ENCODE data around the gene DELE1.

DNA sequence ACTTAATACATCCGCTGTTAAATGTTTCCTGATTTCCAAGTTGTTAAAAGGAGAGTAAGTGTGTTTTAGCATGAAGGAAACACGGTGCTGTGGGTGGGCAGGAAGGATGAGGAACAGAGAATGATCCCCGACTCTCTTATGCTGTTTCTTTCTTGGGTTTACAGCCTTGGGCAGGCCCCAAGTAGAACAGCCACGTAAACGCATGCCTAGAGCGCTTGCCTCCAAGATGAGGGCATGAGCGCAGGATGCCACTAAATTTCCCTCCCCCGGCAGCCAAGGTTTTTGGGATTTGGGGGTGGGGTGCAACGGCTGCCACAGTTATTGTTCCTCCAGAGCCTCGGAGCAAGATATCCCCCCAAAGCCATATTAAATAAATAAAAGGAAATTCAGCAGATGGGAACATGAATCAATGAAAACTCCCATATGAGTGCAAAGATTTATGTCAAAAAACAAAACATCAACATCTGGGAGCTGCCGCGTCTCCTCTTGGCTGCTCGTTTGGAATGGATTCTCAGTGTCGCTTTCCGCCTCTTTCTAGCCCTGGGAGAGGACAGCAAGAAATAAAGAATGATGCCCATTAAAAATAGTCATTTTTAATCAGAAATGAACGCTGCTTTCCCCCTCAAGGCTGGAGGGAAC lies 10.0 kb upstream of the DELE1 start:
- no peak for TF ChIP-seq SIN3A (IDR thresholded peaks at IDR 0.05; ENCODE audit: borderline replicate concordance, insufficient read depth, low read length)
- TF ChIP-seq POLR2AphosphoS5 (IDR thresholded peaks at IDR 0.05; ENCODE audit: low read depth, low read length) = no peak
- TF ChIP-seq TAF1 (IDR thresholded peaks at IDR 0.05; ENCODE audit: borderline replicate concordance, insufficient read depth, low read length) = no peak
- TF ChIP-seq, protein P1, sequence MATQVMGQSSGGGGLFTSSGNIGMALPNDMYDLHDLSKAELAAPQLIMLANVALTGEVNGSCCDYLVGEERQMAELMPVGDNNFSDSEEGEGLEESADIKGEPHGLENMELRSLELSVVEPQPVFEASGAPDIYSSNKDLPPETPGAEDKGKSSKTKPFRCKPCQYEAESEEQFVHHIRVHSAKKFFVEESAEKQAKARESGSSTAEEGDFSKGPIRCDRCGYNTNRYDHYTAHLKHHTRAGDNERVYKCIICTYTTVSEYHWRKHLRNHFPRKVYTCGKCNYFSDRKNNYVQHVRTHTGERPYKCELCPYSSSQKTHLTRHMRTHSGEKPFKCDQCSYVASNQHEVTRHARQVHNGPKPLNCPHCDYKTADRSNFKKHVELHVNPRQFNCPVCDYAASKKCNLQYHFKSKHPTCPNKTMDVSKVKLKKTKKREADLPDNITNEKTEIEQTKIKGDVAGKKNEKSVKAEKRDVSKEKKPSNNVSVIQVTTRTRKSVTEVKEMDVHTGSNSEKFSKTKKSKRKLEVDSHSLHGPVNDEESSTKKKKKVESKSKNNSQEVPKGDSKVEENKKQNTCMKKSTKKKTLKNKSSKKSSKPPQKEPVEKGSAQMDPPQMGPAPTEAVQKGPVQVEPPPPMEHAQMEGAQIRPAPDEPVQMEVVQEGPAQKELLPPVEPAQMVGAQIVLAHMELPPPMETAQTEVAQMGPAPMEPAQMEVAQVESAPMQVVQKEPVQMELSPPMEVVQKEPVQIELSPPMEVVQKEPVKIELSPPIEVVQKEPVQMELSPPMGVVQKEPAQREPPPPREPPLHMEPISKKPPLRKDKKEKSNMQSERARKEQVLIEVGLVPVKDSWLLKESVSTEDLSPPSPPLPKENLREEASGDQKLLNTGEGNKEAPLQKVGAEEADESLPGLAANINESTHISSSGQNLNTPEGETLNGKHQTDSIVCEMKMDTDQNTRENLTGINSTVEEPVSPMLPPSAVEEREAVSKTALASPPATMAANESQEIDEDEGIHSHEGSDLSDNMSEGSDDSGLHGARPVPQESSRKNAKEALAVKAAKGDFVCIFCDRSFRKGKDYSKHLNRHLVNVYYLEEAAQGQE (IDR thresholded peaks at IDR 0.05; ENCODE audit: insufficient read depth in 1 of 2, low read depth in 2 of 2, low read length in 2 of 2) = no peak

Measured in PFSK-1 (cell line).